Measurements from ENCODE around the gene PSG5.
"Not testable (repeated sequence)": the region's sequence is repeated elsewhere in the genome, so short reads cannot be mapped to it uniquely, and the experiment has no call there.

DNA sequence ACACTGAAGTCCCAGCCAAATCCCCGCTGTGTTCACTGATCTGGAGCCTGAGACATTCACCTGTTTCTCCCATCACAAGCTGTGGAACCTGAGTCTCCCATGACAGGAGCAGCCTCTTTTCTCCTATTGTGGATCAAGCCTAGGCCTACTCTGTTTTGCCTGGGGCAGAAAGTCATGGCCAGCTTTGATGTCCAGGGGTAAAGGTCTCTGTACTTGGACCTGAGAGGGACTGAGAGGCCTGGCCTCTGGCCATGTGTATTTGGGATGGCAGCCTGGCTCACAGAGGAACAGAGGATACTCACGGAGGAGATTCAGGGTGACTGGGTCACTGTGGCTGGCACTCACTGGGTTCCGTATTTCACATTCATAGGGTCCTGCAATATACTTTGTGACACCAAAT, 7.8 kb downstream of the PSG5 start:
- TF ChIP-seq, protein P1, sequence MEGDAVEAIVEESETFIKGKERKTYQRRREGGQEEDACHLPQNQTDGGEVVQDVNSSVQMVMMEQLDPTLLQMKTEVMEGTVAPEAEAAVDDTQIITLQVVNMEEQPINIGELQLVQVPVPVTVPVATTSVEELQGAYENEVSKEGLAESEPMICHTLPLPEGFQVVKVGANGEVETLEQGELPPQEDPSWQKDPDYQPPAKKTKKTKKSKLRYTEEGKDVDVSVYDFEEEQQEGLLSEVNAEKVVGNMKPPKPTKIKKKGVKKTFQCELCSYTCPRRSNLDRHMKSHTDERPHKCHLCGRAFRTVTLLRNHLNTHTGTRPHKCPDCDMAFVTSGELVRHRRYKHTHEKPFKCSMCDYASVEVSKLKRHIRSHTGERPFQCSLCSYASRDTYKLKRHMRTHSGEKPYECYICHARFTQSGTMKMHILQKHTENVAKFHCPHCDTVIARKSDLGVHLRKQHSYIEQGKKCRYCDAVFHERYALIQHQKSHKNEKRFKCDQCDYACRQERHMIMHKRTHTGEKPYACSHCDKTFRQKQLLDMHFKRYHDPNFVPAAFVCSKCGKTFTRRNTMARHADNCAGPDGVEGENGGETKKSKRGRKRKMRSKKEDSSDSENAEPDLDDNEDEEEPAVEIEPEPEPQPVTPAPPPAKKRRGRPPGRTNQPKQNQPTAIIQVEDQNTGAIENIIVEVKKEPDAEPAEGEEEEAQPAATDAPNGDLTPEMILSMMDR (IDR thresholded peaks at IDR 0.05), result not testable (repeated sequence)
- not testable (repeated sequence) for TF ChIP-seq EZH2 (IDR thresholded peaks at IDR 0.05)

Data from neural progenitor cell (in vitro differentiated cells).